Measurements from ENCODE around the gene CLK4.

Gene CLK4

DNA sequence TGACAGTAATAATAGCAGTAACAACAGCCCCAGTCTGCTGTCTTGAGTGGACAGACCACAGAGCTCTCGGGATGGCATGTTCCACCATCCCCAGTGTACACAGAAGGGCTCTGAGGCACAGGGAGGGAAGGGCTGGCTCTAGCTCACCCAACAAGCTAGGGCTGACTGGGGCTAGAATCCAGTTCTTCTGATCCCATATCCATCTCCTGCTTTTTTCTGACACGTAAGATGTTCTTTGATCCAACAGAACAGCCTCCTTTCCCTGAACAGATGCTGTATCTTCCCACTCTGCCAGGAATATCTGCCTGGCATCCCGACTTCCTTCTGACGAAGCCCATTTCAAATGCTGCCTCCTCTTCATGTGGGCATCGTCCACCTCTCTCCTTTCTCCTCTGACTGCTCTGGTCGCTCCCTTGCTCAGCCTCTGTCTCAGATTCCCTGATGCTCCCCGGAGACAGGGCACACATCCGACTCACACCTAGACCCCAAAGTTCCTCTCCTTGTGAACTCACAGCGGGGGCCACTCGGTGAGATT lies 43.6 kb upstream of the CLK4 start:
- in situ Hi-C loops (cut with MboI; ENCODE audit: low pct_unique_long_range_greater_than_20kb, low sequenced_read_pairs, unreplicated experiment) = no loop called here
- DNase-seq (ENCODE audit: low spot score) = no peak
- TF ChIP-seq, protein P1, sequence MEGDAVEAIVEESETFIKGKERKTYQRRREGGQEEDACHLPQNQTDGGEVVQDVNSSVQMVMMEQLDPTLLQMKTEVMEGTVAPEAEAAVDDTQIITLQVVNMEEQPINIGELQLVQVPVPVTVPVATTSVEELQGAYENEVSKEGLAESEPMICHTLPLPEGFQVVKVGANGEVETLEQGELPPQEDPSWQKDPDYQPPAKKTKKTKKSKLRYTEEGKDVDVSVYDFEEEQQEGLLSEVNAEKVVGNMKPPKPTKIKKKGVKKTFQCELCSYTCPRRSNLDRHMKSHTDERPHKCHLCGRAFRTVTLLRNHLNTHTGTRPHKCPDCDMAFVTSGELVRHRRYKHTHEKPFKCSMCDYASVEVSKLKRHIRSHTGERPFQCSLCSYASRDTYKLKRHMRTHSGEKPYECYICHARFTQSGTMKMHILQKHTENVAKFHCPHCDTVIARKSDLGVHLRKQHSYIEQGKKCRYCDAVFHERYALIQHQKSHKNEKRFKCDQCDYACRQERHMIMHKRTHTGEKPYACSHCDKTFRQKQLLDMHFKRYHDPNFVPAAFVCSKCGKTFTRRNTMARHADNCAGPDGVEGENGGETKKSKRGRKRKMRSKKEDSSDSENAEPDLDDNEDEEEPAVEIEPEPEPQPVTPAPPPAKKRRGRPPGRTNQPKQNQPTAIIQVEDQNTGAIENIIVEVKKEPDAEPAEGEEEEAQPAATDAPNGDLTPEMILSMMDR (IDR thresholded peaks at IDR 0.05; ENCODE audit: extremely low read depth, insufficient read depth, missing control alignments) = no peak

DNA sequence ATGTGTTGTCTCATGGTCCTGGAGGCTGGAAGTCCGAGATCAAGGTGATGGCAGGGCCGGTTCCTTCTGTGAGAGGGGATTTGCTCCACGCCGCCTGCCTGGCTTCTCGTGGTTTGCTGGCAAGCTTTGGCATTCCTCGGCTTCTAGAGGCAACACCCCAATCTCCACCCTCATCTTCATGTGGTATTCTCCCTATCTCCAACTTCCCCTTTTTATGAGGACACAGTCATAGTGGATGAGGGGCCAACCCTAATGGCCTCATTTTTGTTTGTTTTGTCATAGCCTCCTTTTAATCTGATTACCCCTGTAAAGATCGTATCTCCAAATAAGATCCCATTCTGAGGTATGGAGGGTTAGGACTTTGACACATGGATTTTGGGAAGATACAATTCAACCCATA lies 41.7 kb upstream of the CLK4 start:
- TF ChIP-seq, protein P1 (IDR thresholded peaks at IDR 0.05; ENCODE audit: extremely low read depth, insufficient read depth, missing control alignments) = no peak
- DNase-seq (ENCODE audit: low spot score) = no peak
- in situ Hi-C loops (cut with MboI; ENCODE audit: low pct_unique_long_range_greater_than_20kb, low sequenced_read_pairs, unreplicated experiment) = no loop called here

DNA sequence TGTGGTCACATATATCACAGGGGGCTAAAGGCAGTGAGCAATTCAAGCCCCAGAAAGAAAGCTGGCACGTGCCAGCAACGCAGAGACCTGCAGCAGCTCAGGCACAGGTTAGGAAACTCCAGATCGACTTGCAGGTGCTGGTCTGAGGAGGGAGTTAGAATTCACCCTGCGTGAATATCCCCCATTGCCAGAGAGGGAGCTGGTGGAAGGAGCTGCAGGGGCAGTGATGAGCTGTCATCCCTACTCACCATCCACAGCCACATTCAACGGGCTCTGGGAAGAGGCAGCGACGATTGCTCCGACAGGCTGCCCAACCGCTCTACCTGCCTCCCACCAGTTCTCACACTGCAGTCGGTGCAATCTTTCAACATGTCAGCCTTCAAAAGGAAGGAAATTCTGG lies 40.8 kb upstream of the CLK4 start:
- in situ Hi-C loops (cut with MboI; ENCODE audit: low pct_unique_long_range_greater_than_20kb, low sequenced_read_pairs, unreplicated experiment) = no loop called here
- no peak for DNase-seq (ENCODE audit: low spot score)
- TF ChIP-seq, protein P1 (IDR thresholded peaks at IDR 0.05; ENCODE audit: extremely low read depth, insufficient read depth, missing control alignments) = no peak

DNA sequence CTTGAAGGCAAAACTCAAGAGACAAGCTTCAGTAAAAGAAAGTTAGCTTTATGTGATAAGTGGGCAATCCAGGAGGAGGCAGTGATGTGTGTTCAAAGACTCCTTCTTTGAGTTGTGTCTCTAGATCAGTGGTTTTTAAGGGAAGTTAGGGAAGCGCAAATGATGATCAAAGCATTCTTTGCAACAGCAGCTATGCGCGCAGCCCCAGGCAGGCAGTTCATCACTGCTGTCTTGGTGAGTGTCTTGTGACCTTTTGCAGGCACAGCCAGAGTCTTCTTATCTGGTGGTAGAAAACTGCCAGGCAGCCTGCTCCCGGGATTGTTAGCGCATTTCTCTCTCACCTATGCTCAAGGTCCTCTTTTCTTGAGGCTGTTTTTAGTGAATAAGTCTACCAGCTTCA lies 40.3 kb upstream of the CLK4 start:
- TF ChIP-seq, protein P1 (IDR thresholded peaks at IDR 0.05; ENCODE audit: extremely low read depth, insufficient read depth, missing control alignments) = no peak
- DNase-seq (ENCODE audit: low spot score) = no peak
- in situ Hi-C loops (cut with MboI; ENCODE audit: low pct_unique_long_range_greater_than_20kb, low sequenced_read_pairs, unreplicated experiment) = no loop called here

DNA sequence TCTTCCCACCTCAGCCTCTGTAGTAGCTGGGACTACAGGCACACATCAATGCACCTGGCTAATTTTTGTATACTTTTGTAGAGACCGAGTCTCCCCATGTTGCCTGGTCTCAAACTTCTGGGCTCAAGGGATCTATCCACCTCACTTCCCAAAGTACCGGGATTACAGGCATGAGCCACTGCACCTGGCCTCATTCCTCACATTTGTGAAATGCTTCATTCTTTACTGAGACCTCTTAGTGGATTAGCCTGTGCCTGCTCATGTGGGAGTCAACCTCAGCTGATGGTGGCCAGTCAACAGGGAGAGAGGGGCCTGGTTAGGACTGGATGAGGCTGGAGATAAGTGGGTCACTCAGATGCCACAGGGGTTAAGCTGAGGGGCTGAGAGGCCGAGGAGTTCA lies 37.3 kb upstream of the CLK4 start:
- in situ Hi-C loops (cut with MboI; ENCODE audit: low pct_unique_long_range_greater_than_20kb, low sequenced_read_pairs, unreplicated experiment) = no loop called here
- TF ChIP-seq, protein P1 (IDR thresholded peaks at IDR 0.05; ENCODE audit: extremely low read depth, insufficient read depth, missing control alignments) = no peak
- DNase-seq (ENCODE audit: low spot score) = no peak

DNA sequence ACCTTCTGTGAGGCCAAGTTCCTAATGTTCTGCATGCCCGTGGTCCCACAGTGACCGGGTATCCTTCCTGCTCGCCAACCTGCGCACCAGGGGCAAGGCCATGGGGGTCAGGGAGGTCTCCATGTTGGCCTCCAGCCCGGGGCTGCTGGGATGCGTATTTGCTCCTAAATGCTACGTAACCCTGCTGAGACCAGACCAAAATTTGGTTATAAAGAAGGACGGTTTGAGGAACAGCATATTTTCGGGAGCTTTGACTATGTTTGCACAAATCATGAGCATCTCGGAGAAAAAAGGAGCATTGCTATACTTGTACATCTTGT lies 35.7 kb upstream of the CLK4 start:
- TF ChIP-seq, protein P1 (IDR thresholded peaks at IDR 0.05; ENCODE audit: extremely low read depth, insufficient read depth, missing control alignments) = no peak
- no peak for DNase-seq (ENCODE audit: low spot score)
- in situ Hi-C loops (cut with MboI; ENCODE audit: low pct_unique_long_range_greater_than_20kb, low sequenced_read_pairs, unreplicated experiment) = no loop called here

Measured in GM13977 (cell line).